Measurements from ENCODE around the gene ZPR1.
"Not testable (repeated sequence)": the region's sequence is repeated elsewhere in the genome, so short reads cannot be mapped to it uniquely, and the experiment has no call there.

Gene ZPR1

DNA sequence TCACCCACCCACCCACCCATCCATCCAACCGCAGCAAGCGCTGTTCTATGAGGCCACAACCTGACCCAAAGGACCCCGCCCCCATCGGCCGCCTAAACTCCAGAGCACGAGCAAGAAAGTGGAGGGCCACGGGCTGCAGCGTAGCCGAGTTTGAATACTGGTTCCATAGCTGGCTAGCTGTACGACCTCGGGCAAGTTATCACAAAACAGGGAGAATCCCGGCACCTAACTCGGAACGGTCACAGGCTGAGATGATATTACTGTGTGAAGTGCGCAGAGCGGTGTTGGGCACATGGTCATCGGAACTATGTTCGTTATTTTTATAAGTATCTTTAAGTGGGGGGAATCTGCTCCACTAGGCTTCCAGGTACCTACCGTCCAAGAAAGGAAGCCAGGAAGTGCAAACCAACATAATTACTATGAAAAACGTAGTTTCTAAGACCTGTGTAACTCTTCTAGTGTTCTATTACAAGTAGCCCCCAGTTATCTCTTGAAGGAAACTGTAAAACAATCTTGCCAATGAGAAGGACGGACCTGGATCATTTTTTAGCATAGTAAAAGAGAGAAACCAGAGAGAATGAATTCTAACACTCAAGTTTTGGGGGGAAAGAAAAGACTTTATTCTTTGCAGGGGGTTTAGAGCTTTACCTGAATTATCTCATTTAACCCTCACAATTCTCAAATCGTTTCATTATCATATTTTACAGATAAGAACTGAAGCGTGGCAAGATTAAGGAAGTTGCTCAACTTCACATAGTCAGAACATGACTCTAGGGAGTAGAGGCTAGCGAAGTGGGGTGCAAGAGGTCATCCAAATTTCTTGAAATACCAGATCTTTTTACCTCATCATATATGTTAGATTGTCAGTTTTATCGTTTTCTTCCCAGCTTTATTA, 14.4 kb downstream of the ZPR1 start:
- Histone ChIP-seq H3K9ac (ENCODE audit: low read depth, low read length) (peak overlapping the region; percentile 98), H3K9me3 (ENCODE audit: control insufficient read depth, insufficient read depth, low read length) (no peaks in the 10 kb centered on the region), H3K4me1 (ENCODE audit: insufficient read depth, low read length) (peaks cover 6% of the 10 kb centered on the region), H3K36me3 (ENCODE audit: insufficient read depth, low read length) (peaks cover 9% of the 10 kb centered on the region; the same call in 1 of the 2 replicates)

DNA sequence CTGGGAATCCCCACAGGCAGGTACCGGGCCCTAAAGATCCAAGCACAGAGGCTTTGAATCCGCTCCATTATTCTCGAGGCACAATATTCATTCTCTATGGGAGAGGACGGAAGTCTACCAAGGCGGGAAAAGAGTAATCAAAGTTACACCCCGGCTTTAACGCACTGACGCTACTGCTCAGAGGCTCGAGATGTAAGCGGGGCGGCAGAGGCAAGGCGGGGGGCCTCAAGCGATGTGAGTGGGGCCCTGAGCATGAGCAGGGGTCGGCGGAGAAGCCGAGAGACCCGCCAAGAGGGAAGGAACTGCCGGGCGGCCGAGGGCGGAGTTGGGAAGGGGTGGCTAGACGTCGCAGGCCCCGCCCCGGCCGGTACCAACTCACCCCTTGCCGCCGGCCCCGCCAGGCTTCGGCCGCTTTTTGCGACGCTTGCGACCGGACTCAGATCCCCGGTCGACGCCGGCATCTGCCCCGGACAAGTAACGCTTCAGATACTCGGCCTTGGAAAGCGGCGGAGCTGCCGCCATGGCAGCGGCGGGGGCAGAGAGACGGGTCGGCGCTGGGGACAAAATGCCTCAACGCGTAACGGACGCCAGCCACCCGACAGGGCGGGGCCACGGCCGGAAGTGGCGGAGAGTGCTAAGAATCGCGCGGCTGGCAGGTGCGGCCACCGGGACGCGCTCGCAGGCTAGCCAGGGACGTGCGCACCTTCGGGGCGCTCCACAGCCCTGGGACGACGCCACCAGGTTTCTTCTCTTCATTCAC, 15.2 kb downstream of the ZPR1 start, which contains the start of gene BUD13:
Gene BUD13 (minus strand): TSS at position 545 of the 760 bp plus-strand sequence. CDS start 23 bp downstream, at position 522.
- Histone ChIP-seq H3K36me3 (ENCODE audit: insufficient read depth, low read length) (peaks cover 3% of the 10 kb centered on the region; the same call in 1 of the 2 replicates), H3K9ac (ENCODE audit: low read depth, low read length) (peak within 1 kb of the TSS; percentile 98), H3K9me3 (ENCODE audit: control insufficient read depth, insufficient read depth, low read length) (no peaks in the 10 kb centered on the region), H3K4me1 (ENCODE audit: insufficient read depth, low read length) (peaks cover 6% of the 10 kb centered on the region)

DNA sequence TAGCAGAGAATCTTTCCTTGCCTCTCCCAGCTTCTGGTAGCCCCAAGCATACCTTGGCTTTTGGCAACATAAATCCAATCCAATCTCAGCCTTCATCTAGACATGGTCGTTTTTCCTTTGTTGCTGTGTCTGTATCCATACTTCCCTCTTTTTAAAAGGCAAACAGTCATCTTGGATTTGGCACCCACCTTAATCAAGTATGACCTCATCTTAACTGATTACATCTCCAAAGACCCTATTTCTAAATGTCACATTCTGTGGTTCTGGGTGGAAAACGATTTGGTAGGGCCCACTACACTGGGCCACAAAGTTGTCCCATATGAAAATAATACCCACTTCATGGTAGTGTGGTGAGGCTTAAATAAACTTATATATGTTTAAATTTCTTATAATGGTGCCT, 15.9 kb downstream of the ZPR1 start:
- Histone ChIP-seq H3K9ac (ENCODE audit: low read depth, low read length) (peak overlapping the region; percentile 98), H3K36me3 (ENCODE audit: insufficient read depth, low read length) (peaks cover 3% of the 10 kb centered on the region; the same call in 1 of the 2 replicates), H3K9me3 (ENCODE audit: control insufficient read depth, insufficient read depth, low read length) (no peaks in the 10 kb centered on the region), H3K4me1 (ENCODE audit: insufficient read depth, low read length) (peaks cover 6% of the 10 kb centered on the region)

DNA sequence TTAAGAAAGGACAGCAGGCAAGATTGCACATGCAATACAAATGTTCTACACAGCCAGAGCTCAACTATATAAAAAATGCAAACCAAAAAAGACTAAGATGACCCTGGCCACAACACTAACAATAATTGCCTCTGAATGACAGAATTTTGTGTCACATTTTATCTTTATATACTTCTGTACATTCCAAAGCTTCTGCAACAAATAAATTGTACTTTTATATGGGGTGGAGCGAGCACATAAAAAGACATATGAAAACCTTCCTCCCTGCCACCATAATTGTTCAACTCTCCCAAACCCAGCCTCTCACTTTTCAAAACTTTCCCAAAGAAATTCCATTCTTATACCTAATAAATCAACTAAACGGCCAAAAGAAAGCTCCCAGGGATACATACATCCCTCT, 25.7 kb downstream of the ZPR1 start:
- Histone ChIP-seq H3K36me3 (ENCODE audit: insufficient read depth, low read length) (peaks cover 19% of the 10 kb centered on the region), H3K4me1 (ENCODE audit: insufficient read depth, low read length) (no peaks in the 10 kb centered on the region), H3K9ac (ENCODE audit: low read depth, low read length) (no peak overlapping the region), H3K9me3 (ENCODE audit: control insufficient read depth, insufficient read depth, low read length) (no peaks in the 10 kb centered on the region)

DNA sequence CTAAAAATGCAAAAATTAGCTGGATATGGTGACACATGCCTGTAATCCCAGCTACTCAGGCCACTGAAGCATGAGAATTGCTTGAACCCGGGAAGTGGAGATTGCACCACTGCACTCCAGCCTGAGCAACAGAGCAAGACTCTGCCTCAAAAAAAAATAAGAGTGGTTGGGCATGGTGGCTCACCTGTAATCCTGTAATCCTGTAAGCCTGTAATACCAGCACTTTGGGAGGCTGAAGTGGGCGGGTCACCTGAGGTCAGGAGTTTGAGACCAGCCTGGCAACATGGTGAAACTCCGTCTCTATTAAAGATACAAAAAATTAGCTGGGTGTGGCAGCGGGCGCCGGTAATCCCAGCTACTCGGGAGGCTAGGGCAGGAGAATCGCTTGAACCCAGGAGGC, 31.8 kb downstream of the ZPR1 start:
- H3K36me3 ChIP-seq (ENCODE audit: insufficient read depth, low read length), result peaks cover 20% of the 10 kb centered on the region
- not testable (repeated sequence) for H3K9me3 ChIP-seq (ENCODE audit: control insufficient read depth, insufficient read depth, low read length); H3K4me1 ChIP-seq (ENCODE audit: insufficient read depth, low read length); H3K9ac ChIP-seq (ENCODE audit: low read depth, low read length)

DNA sequence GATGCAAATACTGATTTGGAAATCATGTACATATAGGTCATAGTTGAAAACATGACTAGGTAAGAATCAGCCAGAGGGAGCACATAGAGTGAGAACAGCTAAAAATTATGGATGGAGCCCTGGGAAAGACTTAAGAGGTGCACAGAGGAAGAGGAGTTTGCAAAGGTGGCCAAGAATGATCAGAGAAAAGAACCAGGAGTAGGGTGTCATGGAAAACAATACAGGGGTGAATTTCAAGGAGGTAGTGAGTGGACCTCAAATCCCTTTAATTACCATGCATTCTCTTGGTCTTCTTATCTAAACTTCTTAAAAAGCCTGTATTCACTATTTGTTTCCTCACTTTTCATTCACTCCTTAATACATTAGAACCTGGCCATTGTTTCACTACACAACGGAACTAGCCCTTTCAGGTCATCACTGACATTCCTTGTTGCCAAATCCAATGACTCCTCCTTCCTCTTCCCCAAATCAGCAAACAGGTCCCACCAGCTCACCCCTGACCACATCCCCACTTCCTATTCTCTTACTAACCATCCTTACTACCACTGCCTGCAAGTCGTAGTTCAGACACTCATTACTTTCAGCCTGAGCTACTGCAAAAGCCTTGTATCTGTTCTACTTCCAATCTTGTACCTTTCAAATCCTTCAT, 37.6 kb downstream of the ZPR1 start:
- Histone ChIP-seq H3K4me1 (ENCODE audit: insufficient read depth, low read length) (no peaks in the 10 kb centered on the region), H3K36me3 (ENCODE audit: insufficient read depth, low read length) (peaks cover 16% of the 10 kb centered on the region), H3K9ac (ENCODE audit: low read depth, low read length) (no peak overlapping the region), H3K9me3 (ENCODE audit: control insufficient read depth, insufficient read depth, low read length) (no peaks in the 10 kb centered on the region)

DNA sequence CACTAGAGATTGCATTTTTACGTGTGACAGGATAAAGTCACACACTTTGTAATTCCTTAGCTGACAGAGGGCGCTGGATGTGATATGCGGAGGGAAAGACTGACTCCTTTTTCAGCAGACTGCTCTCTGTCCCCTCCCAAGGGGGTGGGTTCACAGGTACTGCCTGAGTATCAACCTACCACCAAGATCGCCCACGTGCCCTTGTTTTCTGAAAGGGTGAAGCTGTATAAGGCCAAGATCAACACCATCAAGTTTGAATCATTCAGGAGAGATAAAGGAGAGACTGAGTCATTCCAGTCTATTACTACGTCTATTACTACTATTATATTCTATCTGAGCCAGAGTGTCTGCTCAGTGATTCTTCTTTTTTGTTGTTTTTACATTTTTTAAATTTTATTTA, 45.7 kb downstream of the ZPR1 start:
- peaks cover 5% of the 10 kb centered on the region for H3K4me1 ChIP-seq (ENCODE audit: insufficient read depth, low read length)

DNA sequence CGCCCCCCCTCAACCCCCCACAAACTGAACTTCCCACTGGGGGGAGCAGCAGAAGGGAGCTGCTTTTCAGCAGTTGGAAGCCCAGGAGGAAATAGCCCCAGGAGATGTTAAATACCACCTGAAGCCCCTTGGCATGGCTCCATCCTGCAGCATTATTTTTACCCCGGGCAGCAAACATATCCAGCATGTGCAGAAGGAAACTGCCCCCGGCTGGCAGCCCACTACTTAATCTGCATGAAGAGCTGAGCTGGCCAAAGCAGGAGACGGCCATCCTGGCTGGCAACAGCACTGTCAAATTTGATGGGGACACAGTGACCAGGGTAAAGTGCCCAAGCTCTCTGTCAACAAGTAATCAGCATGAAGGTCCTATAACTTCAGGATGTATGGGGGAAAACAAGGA, 47.1 kb downstream of the ZPR1 start:
- Histone ChIP-seq H3K4me1 (ENCODE audit: insufficient read depth, low read length) (peaks cover 5% of the 10 kb centered on the region), H3K9me3 (ENCODE audit: control insufficient read depth, insufficient read depth, low read length) (no peaks in the 10 kb centered on the region), H3K36me3 (ENCODE audit: insufficient read depth, low read length) (no peaks in the 10 kb centered on the region), H3K9ac (ENCODE audit: low read depth, low read length) (no peak overlapping the region)

More for the DNA sequence above, 45.7 kb downstream of the ZPR1 start:
- H3K9ac ChIP-seq (ENCODE audit: low read depth, low read length), result no peak overlapping the region
- no peaks in the 10 kb centered on the region for H3K9me3 ChIP-seq (ENCODE audit: control insufficient read depth, insufficient read depth, low read length)
- H3K36me3 ChIP-seq (ENCODE audit: insufficient read depth, low read length), result no peaks in the 10 kb centered on the region

DNA sequence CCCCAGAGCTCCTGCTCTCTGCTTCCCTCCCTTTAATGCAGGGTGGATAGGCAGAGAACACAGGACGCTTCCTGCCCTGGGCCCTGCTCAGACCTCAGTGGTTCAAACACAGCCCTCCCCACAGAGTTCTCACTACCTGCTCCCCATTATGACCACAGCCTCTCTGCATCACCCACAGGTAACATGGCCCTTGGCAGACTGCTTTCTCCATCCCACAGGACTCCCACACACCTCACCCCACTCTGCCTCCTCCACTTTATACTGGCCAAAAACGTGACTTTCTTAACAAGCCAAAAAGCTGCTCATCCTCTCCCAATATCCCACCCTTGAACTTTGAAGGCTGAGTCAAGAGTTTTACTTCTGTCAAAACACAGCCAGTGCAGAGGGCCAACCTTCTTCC, 48.8 kb downstream of the ZPR1 start:
- Histone ChIP-seq H3K4me1 (ENCODE audit: insufficient read depth, low read length) (peaks cover 5% of the 10 kb centered on the region), H3K9me3 (ENCODE audit: control insufficient read depth, insufficient read depth, low read length) (no peaks in the 10 kb centered on the region), H3K9ac (ENCODE audit: low read depth, low read length) (no peak overlapping the region), H3K36me3 (ENCODE audit: insufficient read depth, low read length) (no peaks in the 10 kb centered on the region)

DNA sequence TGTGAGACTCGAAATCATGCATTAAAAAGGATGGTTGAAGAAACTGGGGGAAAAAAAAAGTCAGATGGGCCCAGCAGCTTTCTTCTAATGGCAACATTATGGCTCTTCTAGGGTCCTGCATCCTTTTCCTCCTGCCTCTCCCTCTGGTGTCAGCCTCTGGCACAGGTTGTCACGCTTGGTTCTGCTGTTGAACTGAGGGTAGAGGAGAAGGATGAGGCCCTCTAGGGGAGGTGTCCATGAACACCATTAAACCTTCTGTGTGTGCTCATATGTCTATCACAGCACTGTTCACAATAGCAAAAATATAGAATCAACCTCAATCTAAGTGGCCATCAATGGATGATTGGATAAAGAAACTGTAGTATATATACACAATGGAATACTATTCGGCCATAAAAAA, 51.1 kb downstream of the ZPR1 start:
- H3K4me1 ChIP-seq (ENCODE audit: insufficient read depth, low read length), result peaks cover 10% of the 10 kb centered on the region
- H3K9me3 ChIP-seq (ENCODE audit: control insufficient read depth, insufficient read depth, low read length), result no peaks in the 10 kb centered on the region
- no peak overlapping the region for H3K9ac ChIP-seq (ENCODE audit: low read depth, low read length)
- H3K36me3 ChIP-seq (ENCODE audit: insufficient read depth, low read length), result no peaks in the 10 kb centered on the region

DNA sequence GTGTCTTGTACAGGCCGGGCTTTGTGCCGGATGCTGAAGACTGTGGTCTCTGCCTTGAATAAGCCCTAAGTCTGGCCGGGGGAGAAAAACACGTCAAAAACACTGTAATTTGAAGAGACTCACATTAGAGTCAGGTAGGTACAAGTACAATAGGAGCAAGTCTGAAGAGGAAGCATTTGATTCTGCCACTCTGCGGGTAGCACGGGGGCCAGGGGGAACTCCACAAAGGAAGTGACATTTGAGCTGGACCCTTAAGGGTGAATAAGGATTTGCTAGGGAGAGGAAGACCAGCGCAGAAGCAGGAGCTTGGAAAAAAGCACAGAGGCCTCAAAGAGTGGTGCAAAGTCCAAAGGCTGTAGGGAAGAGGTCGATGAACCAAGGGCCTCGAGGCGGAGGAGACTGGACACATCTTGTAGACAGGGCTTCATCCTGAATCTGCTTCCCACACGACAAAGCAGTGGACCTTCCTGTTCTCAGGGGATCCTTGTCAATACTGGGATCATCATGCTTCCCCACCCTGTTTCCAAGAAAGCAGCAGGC, 53.8 kb downstream of the ZPR1 start:
- Histone ChIP-seq H3K9ac (ENCODE audit: low read depth, low read length) (no peak overlapping the region), H3K9me3 (ENCODE audit: control insufficient read depth, insufficient read depth, low read length) (no peaks in the 10 kb centered on the region), H3K4me1 (ENCODE audit: insufficient read depth, low read length) (peaks cover 19% of the 10 kb centered on the region), H3K36me3 (ENCODE audit: insufficient read depth, low read length) (no peaks in the 10 kb centered on the region)

DNA sequence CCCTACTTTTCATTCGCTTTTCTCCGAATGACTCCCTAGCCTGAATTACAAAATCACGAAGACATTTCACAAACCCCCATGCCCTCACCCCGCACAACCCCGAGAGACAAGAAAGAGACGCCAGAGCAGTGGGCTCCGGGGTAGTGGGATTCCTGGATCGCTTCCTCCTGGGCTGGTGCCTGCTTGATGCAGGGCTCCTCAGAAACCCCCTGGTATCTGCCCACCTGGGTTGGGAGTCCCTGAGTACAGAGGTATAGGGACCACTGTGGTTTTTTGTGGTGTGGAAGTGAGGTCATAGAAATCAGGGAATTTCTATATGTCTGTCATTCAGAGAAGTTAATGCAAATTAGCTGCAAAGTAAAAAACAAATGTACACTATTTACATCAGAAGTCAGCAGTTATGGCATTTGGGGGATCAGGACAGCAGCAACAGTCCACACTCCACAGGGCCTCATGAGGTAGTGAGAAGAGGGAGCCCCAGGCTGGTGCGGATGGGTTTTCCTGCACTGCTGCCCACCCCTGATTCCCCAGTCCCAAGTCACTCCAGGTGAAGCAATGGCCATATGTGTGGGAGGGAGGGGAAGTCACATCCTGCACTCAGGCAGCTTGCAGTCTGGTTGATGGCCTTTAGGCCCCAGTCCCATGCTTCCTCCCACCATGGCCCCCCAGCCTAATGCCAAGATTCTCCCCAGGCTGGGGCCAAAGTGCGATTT, 54.6 kb downstream of the ZPR1 start:
- Histone ChIP-seq H3K4me1 (ENCODE audit: insufficient read depth, low read length) (peaks cover 19% of the 10 kb centered on the region), H3K9ac (ENCODE audit: low read depth, low read length) (no peak overlapping the region), H3K36me3 (ENCODE audit: insufficient read depth, low read length) (no peaks in the 10 kb centered on the region), H3K9me3 (ENCODE audit: control insufficient read depth, insufficient read depth, low read length) (no peaks in the 10 kb centered on the region)

DNA sequence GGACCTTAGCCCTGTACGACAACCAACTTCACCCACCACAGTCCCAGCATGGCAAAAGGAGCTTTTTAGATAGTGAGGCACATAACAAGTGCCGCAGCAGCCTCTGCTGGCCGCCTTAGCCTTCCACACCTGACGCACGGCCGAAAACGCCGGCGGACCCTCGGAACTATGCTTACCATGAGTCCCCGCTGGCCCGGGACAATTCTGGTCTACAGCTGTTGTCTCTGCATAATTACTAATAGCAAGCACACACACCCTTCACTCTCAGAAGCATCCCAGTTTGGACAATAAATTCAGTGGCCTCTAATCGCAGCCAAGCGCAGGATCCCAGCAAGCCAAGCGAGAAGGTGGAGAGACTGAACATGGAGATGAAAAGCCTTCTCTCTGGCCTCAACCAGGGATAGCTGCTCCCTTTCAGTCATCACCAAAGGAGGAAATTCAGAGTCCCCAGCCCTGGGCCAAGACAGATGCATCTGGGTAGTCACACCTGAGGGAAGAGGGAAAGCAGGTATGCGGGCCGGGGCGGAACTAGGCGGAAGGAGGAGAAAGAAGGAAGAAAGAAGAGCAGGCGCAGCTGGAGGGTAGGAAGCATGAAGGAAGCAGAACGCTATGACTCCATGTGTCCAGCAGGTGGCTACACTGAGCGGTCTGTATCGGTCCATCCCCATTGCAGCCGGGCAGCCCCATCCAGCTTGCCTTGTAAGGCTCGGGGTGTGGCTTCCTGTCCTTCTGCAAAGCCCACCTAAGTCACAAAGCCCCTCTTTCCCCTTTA, 55.4 kb downstream of the ZPR1 start:
- H3K36me3 ChIP-seq (ENCODE audit: insufficient read depth, low read length), result no peaks in the 10 kb centered on the region
- H3K4me1 ChIP-seq (ENCODE audit: insufficient read depth, low read length), result peaks cover 19% of the 10 kb centered on the region
- H3K9ac ChIP-seq (ENCODE audit: low read depth, low read length), result peak overlapping the region; percentile 46; the same call in 1 of the 2 replicates
- no peaks in the 10 kb centered on the region for H3K9me3 ChIP-seq (ENCODE audit: control insufficient read depth, insufficient read depth, low read length)
